H54 (cell line): ENCODE results near the gene SORCS3.

Experiments used
- DNase-seq: peaks from one replicate; pipeline ENCODE4 v3.0.0; 2011; ENCODE audit warnings: low spot score, mixed read lengths; ENCODE audit not compliant: insufficient read length
- FAIRE-seq: peaks from 3 replicates; lab custom pipeline; 2011; peaks lifted over from hg19 to GRCh38; lab: Jason Lieb, UNC
- POLR2A ChIP-seq: IDR thresholded peaks from 2 replicates; pipeline ENCODE4 v1.6.1; 2011; ENCODE audit warnings: low read depth, mild to moderate bottlenecking, low read length

Gene SORCS3

DNA sequence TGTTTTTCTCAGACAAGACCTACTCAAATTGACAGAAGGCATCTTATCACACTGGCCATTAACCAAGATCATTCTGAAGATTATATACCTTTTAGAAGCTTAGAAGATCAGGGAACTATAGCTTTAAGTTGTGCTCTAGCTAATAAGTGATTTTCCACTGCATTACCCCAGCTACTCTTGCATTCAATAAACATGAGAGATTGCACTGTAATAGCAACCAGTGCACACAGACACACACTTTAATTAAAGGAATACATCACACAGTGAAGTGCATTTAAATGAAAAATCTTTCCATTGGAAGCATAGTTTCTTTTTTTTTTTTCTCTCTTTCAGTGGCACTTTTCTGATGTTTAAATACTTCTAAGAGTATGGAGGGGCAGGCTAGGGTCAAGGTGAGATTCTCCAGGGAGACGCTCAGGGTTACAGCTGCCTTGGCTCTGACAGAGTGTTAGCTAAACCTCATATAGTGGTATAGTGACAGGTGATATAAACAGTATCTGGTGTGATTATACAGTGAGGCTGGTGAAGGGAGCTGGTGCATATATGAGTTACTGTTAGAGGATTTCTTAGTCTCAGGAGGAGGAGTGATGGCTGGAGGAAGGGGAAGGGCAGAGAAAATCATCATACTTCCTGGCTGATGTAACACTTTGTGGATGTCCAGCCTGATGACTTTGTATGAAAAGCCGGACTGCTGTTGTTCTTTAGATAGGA, 369.5 kb downstream of the SORCS3 start:
- TF ChIP-seq POLR2A = no peak
- FAIRE-seq (no peak), DNase-seq (no peak)

DNA sequence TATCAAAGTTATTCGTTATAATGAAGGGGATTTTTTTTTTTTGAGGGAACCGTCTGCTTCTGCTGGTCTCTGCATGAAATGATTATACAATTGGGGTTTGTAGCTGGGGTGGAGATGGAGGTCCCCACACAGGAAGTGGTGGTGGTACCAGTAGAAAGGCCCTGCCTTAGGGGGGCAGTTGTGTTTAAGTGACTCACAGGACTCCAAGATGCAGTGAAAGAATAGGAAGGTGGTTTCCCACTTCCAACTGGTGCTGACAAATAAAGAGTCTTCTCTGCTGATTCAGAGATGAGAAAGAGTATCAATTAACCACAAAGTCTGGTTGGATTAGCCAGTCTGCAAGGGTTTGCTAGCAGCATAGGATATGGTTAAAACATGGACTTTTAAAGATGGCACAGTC, 376.0 kb downstream of the SORCS3 start:
- FAIRE-seq = no peak
- TF ChIP-seq POLR2A = no peak
- no peak for DNase-seq

DNA sequence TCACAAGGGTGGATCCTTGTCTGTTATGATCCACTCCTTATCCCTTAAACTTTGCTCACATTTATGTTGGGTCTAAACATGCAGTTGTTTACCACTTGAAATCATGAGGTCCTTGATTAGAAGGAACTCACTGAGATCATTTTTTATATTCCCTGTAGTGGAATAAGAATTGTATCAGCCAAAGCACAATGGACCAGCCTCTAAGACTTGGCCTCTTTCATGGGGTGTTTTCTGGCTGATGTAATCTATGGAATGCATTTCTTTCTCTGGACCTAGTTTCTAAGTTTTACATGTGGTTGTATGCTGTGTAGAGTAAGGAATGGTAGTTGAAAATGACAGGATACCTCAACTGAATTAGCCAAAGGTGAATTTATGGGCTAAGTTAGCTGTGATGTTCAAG, 376.6 kb downstream of the SORCS3 start:
- no peak for DNase-seq
- FAIRE-seq = no peak
- no peak for TF ChIP-seq POLR2A

DNA sequence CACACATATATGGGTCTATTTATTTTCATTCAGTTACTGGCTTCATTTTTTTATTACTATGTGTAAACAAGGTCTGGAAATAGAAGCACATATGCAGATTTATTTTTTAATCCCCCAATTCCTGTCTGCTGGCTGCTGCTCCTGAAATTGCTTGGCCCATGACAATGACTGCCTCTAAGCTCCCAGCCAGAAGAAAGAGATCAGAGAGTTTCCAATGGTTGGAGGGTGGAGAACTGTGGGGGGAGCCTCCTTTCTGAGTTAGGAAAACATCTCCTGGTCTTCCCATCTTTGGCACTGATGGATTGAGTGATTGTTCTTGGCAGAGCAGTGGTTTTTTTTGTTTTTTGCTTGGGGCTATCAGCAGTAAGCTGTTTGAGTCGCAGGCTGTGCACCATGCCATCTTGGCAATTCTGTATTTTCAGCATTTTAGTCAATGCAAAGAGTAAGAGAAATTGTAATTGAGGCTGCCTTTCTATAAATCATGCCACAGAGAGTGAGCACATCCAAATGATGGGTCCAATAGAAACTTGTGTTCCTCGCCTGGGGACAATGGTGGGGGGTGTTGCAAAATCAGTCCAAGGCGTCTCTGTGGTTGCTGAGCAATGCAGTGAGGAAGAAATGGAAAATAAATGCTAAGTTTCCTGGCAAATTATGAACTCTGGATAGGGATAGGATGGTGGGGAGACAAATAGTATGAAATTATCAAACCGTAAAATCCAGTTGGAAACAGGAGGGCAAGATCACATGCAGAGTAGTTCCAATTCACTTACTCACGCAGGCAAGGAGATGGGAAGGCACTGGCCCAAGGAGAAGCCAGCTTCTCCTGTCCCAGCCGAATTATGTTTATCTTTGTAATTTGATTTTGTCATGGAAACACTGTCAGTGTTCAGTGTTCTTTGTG, 382.4 kb downstream of the SORCS3 start:
- TF ChIP-seq POLR2A = no peak
- FAIRE-seq = no peak
- DNase-seq = no peak

DNA sequence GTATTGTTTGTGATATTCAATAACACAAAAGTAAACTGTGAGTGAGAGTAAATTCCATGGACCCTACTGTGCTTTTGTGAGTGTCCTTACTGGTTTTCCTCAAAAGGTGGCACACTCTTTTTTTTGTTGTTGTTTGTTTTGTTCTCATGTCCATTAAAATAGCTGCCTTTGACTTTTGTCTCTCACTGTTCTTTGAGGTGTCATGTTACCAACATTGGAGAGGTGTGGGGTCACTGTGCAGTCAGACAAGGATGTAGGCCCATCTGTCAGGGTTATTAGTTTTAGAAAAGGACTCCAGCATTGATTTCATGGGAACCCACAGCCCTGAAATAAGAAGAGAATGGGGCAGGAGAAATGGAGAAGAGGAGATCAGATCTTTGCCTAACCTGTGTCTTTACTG, 383.1 kb downstream of the SORCS3 start:
- TF ChIP-seq POLR2A = no peak
- DNase-seq (no peak), FAIRE-seq (no peak)

DNA sequence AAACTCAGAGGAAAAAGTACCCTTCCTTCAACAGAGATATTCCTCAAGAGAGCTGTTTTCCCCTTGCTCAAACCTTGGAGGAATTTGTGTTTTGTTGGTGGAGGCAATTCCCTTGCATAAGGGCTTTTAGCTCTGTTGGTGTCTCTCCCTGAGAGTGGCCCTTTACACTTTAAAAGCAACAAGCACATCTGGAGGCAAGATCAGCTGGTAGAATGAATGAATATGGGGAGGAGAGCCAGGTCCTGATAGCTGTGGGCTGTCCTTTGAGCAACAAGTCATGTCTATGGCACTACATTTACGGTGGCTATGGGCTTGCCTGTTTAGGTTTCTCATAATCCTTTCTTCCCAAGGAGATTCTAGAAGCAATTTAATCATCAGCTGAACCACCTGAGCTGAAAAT, 384.0 kb downstream of the SORCS3 start:
- DNase-seq (no peak), FAIRE-seq (no peak)
- TF ChIP-seq POLR2A = no peak

DNA sequence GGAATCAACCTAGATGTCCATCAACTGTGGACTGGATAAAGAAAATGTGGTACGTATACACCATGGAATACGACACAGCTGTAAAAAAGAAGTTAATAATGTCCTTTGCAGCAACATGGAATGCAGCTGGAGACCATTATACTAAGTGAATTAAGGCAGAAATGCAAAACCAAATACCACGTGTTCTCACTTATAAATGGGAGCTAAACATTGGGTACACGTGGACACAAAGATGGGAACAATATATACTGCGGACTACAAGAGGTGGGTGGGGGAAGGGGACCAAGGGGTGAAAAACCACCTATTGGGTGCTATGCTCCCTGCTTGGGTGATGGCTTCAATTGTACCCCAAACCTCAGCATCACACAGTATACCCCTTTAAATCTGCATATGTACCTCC, 385.5 kb downstream of the SORCS3 start:
- DNase-seq = no peak
- FAIRE-seq = no peak
- no peak for TF ChIP-seq POLR2A

DNA sequence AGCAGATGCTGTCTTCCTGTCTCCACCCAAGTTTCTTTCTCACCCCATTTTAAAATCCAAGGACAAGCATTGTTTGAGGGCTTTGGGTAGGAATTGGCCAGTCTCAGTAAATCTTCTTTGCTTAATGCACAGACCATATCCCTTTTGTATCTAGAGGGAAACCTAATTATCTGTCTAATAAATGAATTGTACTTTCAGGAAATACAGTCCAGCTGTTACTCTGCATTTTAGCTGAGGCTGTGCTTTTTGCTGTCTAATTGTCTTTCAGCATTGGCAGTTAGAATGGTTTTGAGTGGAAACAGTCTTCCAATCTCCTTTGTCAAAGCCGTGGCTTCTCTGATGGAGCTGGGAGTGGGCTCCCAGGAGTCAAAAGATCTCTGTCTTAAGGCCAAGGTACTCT, 388.2 kb downstream of the SORCS3 start:
- FAIRE-seq = no peak
- no peak for TF ChIP-seq POLR2A

DNA sequence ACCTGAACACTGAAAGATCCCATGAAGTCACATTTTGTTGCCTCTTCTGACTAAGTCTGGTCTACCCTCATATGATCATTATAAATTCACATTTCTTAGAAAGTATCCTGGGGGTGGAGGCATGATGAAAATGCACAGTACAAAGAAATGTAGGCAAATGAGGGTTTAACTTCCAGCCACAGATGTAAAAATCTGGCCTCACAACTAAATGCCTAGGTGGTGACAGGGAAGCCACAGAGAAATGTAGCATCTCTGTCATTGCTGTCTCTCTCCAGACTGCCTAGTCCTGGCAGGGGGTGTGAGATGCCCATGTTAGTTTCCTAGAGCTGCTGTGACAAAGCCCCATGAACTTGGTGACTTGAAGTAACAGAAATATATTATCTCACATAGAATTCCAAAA, 395.9 kb downstream of the SORCS3 start:
- TF ChIP-seq POLR2A = no peak
- DNase-seq = no peak
- no peak for FAIRE-seq

More for the DNA sequence above, 388.2 kb downstream of the SORCS3 start:
- no peak for DNase-seq

DNA sequence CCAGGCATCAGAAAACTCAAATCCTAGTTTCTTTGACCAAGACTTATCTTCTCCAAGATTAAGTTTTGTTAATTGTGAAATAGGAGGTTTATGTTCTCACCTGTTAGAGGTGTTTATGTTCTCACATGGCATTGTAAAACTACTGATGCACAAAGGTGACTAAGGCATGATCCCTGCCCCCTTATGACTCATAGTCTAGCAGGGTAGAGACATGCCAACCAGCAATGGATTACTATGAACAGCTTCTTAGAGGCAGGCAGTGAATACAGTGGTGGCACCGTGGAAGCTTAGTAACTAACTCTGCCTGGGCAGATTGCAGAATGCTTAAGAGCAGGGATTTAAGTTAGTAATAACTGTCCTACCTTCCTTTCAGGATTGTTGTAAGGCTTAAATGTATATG, 400.9 kb downstream of the SORCS3 start:
- FAIRE-seq = no peak
- TF ChIP-seq POLR2A = no peak
- no peak for DNase-seq

DNA sequence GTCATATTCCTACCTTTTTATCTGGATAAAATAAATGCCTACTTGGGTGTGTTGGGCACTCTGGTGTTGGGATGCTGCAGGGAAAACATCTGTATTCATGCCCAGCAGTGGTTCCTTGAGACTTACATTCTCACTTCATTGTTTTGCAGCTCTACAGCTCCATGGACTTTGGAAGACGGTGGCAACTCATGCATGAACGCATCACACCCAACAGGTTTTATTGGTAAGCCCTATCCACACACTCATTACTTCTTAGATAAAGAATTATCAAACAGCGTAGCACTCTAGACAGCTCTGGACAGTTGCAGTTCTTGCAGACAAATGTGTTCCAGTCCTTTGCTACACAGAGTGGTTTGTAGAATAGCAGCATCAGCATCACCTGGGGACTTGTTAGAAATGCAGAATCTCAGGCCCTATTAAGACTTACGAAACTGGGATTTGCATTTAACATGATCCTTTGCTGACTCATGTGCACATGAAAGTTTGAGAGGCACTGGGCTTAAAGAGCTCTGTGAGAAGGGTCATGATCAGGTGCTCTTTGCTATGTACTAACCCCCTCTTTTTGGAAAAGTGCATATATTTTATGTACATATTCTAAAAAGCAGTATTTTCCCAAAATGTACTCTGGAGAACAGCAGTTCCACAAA, 401.9 kb downstream of the SORCS3 start:
- TF ChIP-seq POLR2A = no peak
- no peak for DNase-seq
- FAIRE-seq = no peak

DNA sequence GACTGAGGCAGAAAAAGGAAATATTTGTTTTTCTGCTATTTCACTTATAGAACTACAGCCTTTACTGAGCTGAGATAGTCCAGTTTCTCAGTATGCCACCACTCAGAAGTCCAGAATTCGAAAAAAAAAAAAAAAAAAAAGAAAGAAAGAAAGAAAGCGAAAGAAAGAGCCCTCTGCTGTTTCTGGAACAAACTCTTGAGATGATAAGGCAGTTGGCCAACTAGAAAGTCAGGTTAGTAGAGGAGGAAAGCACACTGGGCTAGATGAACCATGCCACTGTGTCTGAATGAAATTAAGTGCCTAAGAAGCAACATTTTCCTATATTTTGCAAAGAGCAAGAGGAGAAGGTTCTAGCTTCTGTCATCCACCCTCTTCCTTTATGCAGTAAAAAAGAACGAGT, 403.8 kb downstream of the SORCS3 start:
- no peak for FAIRE-seq
- TF ChIP-seq POLR2A = no peak
- DNase-seq = no peak

DNA sequence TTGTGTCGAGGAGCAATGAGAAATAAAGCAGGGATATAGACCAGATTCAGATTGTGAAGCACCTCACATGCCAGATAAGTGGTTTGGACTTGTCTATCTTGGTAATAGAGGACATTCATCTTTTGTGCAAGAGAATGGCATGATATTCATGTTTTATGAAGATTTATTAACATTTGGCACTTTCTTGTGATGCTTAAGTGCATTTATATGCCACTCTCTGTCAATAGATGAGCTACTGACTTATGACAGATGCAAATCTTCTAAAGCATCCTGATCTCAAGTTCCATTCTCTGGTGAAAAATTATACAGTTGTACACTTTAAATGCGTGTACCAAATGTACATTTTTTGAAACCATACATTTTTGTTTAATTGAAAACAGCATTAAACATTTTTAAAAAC, 415.3 kb downstream of the SORCS3 start:
- DNase-seq (no peak), FAIRE-seq (no peak)

DNA sequence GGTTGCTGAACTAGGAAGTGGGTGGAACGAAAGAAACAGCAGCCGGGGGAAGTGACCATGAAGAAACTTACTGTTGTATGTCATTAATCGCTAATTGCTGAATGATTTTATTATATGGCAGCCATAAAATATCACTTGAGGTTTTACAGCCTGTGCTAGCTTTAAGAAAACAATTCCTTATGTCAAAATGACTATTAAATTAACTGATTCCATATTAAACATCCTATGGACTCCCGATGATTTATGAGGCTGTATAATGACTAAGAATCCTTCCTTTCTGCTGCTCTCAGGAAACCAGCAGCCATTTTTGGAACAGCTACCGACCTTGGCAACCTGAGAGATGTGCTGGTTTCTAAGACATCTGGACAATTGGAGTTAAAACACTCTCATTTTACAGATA, 421.9 kb downstream of the SORCS3 start:
- FAIRE-seq (no peak), DNase-seq (no peak)
- no peak for TF ChIP-seq POLR2A

More for the DNA sequence above, 415.3 kb downstream of the SORCS3 start:
- no peak for TF ChIP-seq POLR2A
